Liver (tissue), 9 donors: ENCODE data around the gene C6orf163. TPM values are rescaled to one million over a fixed set of nuclear protein-coding genes. Genes with fewer than 3 reads are reported as not detected.

Experiments used
- DNase-seq: peaks from one replicate; pipeline ENCODE4 v3.0.0-alpha.2; 2017; ENCODE audit warnings: low spot score
- H3K27ac ChIP-seq, 2 donors: one replicate each; pipeline ENCODE4 v1.7.0; 2013; ENCODE audit warnings: inconsistent platforms in 2 of 2, low read length in 2 of 2, control low read depth in 1 of 2, low read depth in 1 of 2, mild to moderate bottlenecking in 1 of 2
- H3K27me3 ChIP-seq, 4 donors: one replicate each; pipeline versions ENCODE4 v1.6.1 to v1.7.0; 2013; ENCODE audit warnings: low read length in 3 of 4, inconsistent platforms in 1 of 4, mild to moderate bottlenecking in 1 of 4, moderate library complexity in 1 of 4; ENCODE audit not compliant: control insufficient read depth in 4 of 4, insufficient read depth in 4 of 4
- H3K36me3 ChIP-seq, 4 donors: one replicate each; pipeline versions ENCODE4 v1.6.1 to v1.7.0; 2013; ENCODE audit warnings: low read length in 3 of 4, mild to moderate bottlenecking in 3 of 4, low read depth in 1 of 4, moderate library complexity in 1 of 4; ENCODE audit not compliant: control insufficient read depth in 4 of 4, insufficient read depth in 3 of 4
- H3K4me1 ChIP-seq, 4 donors: one replicate each; pipeline versions ENCODE4 v1.6.1 to v1.7.0; 2013; ENCODE audit warnings: low read length in 3 of 4, mild to moderate bottlenecking in 3 of 4, moderate library complexity in 1 of 4; ENCODE audit not compliant: control insufficient read depth in 4 of 4, insufficient read depth in 4 of 4
- H3K4me3 ChIP-seq, 3 donors: one replicate each; pipeline versions ENCODE4 v1.6.1 to v1.7.0; 2013; ENCODE audit warnings: low read length in 3 of 3, control low read depth in 1 of 3, low read depth in 1 of 3, mild to moderate bottlenecking in 1 of 3
- H3K9ac ChIP-seq, 2 donors: one replicate each; pipeline ENCODE4 v1.7.0; 2013; ENCODE audit warnings: low read length in 2 of 2, mild to moderate bottlenecking in 2 of 2, moderate library complexity in 2 of 2, control low read depth in 1 of 2, low read depth in 1 of 2
- H3K9me3 ChIP-seq, 4 donors: one replicate each; pipeline versions ENCODE4 v1.6.1 to v1.7.0; 2013; ENCODE audit warnings: low read length in 3 of 4; ENCODE audit not compliant: control insufficient read depth in 4 of 4
- EGR1 ChIP-seq, 2 donors: IDR thresholded peaks; 2 replicates each; pipeline ENCODE4 v1.6.1; 2016 to 2018; ENCODE audit warnings: antibody characterized with exemption in 2 of 2, low read depth in 2 of 2
- FOXA1 ChIP-seq: IDR thresholded peaks from 2 replicates; pipeline ENCODE4 v1.6.1; 2016; ENCODE audit warnings: antibody characterized with exemption
- FOXA2 ChIP-seq: IDR thresholded peaks from 2 replicates; pipeline ENCODE4 v1.6.1; 2016; ENCODE audit warnings: antibody characterized with exemption
- HNF4A ChIP-seq, 2 donors: conservative IDR thresholded peaks; 2 replicates each; pipeline ENCODE4 v1.6.1; 2016; ENCODE audit warnings: antibody characterized with exemption in 2 of 2, mild to moderate bottlenecking in 2 of 2
- HNF4G ChIP-seq: IDR thresholded peaks from 2 replicates; pipeline ENCODE4 v1.6.1; 2016; ENCODE audit warnings: antibody characterized with exemption
- JUND ChIP-seq, 2 donors: IDR thresholded peaks; 2 replicates each; pipeline ENCODE4 v1.6.1; 2016; ENCODE audit warnings: antibody characterized with exemption in 2 of 2
- MAX ChIP-seq: IDR thresholded peaks from 2 replicates; pipeline ENCODE4 v1.6.1; 2016; ENCODE audit warnings: antibody characterized with exemption
- NR2F2 ChIP-seq: IDR thresholded peaks from 2 replicates; pipeline ENCODE4 v1.6.1; 2016; ENCODE audit warnings: antibody characterized with exemption
- RAD21 ChIP-seq, 2 donors: IDR thresholded peaks; 2 replicates each; pipeline ENCODE4 v1.6.1; 2016; ENCODE audit warnings: antibody characterized with exemption in 2 of 2, mild to moderate bottlenecking in 2 of 2
- REST ChIP-seq: IDR thresholded peaks from 2 replicates; pipeline ENCODE4 v1.6.1; 2016; ENCODE audit warnings: antibody characterized with exemption, mild to moderate bottlenecking
- RXRA ChIP-seq, 2 donors: IDR thresholded peaks; 2 replicates each; pipeline ENCODE4 v1.6.1; 2017 to 2018; ENCODE audit warnings: antibody characterized with exemption in 2 of 2, mild to moderate bottlenecking in 1 of 2
- SP1 ChIP-seq: IDR thresholded peaks from 2 replicates; pipeline ENCODE4 v1.6.1; 2018; ENCODE audit warnings: antibody characterized with exemption, mild to moderate bottlenecking
- TAF1 ChIP-seq: conservative IDR thresholded peaks from 2 replicates; pipeline ENCODE4 v1.6.1; 2016; ENCODE audit warnings: antibody characterized with exemption, mild to moderate bottlenecking
- YY1 ChIP-seq: IDR thresholded peaks from 2 replicates; pipeline ENCODE4 v1.6.1; 2016; ENCODE audit warnings: antibody characterized with exemption, mild to moderate bottlenecking
- ZBTB33 ChIP-seq: IDR thresholded peaks from 2 replicates; pipeline ENCODE4 v1.6.1; 2016; ENCODE audit warnings: antibody characterized with exemption
- WGBS: extraction: QIAGEN DNeasy Blood & Tissue Kit; methylation state at CpG from one replicate; pipeline ENCODE4 v1.1.7; 2013; 5-methylcytosine and 5-hydroxymethylcytosine counted together
- polyA plus RNA-seq, 2 donors: library from polyadenylated mRNA; stranded (reverse) in 1 of 2; unstranded in 1 of 2; fragments of 200-250 nt in 1 of 2; fragments of >200 nt in 1 of 2; fragmentation: Nextera tagmentation in 1 of 2; extraction: Ambion mirVana in 1 of 2; gene quantifications; one replicate each; pipeline versions ENCODE4 v1.2.1 to v1.2.3, GENCODE V29; 2013 to 2015
- total RNA-seq, 2 donors: library from RNA; depleted of rRNA; stranded (reverse); fragments of >200 nt; gene quantifications; one replicate each; pipeline ENCODE4 v1.2.3, GENCODE V29; 2014
- TF ChIP-seq, protein P1 (sequence below): IDR thresholded peaks from 2 replicates; pipeline ENCODE4 v1.6.1; 2016; ENCODE audit warnings: antibody characterized with exemption
- TF ChIP-seq, protein P2 (sequence below): fragments of 150-350 bp; IDR thresholded peaks from 2 replicates; pipeline ENCODE4 v1.5.1; 2017; ENCODE audit warnings: improper control_type of control experiment, low read depth, low read length; ENCODE audit not compliant: missing input control
- donor health status: healthy.
- donor health status: healthy.
- donor health status: healthy.
- donor health status: healthy.
- donor health status: healthy.

Gene C6orf163
- total and polyA plus RNA-seq, 4 donors, result 0.09 to 3.0 (median 0.67) TPM

GRCh38 chr6:87308970-87309369, 35.6 kb upstream of the C6orf163 start:
- no peaks in the 10 kb centered on the region for H3K36me3 ChIP-seq
- 79% methylated on average over 4 of the region's 4 CpGs for WGBS
- no peaks in the 10 kb centered on the region for H3K4me1 ChIP-seq
- H3K9me3 ChIP-seq, result no peaks in the 10 kb centered on the region
- no peak overlapping the region for H3K4me3 ChIP-seq
- no peak for DNase-seq
- TF ChIP-seq RAD21 (IDR thresholded peaks at IDR 0.05), result no peak
- no peak for TF ChIP-seq SP1
- TF ChIP-seq RXRA (IDR thresholded peaks at IDR 0.05), result no peak
- no peak for TF ChIP-seq MAX
- TF ChIP-seq, protein P1, sequence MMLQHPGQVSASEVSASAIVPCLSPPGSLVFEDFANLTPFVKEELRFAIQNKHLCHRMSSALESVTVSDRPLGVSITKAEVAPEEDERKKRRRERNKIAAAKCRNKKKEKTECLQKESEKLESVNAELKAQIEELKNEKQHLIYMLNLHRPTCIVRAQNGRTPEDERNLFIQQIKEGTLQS, result no peak
- no peak for TF ChIP-seq YY1
- TF ChIP-seq, protein P2, sequence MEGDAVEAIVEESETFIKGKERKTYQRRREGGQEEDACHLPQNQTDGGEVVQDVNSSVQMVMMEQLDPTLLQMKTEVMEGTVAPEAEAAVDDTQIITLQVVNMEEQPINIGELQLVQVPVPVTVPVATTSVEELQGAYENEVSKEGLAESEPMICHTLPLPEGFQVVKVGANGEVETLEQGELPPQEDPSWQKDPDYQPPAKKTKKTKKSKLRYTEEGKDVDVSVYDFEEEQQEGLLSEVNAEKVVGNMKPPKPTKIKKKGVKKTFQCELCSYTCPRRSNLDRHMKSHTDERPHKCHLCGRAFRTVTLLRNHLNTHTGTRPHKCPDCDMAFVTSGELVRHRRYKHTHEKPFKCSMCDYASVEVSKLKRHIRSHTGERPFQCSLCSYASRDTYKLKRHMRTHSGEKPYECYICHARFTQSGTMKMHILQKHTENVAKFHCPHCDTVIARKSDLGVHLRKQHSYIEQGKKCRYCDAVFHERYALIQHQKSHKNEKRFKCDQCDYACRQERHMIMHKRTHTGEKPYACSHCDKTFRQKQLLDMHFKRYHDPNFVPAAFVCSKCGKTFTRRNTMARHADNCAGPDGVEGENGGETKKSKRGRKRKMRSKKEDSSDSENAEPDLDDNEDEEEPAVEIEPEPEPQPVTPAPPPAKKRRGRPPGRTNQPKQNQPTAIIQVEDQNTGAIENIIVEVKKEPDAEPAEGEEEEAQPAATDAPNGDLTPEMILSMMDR, result no peak
- TF ChIP-seq FOXA2, result no peak
- TF ChIP-seq HNF4A (conservative IDR thresholded peaks at IDR 0.05), result no peak
- no peak for TF ChIP-seq HNF4G
- no peak for TF ChIP-seq REST
- TF ChIP-seq FOXA1, result no peak
- no peak for TF ChIP-seq JUND (IDR thresholded peaks at IDR 0.05)
- no peak for TF ChIP-seq ZBTB33
- no peak for TF ChIP-seq EGR1 (IDR thresholded peaks at IDR 0.05; ENCODE audit: low read depth in 2 of 2)
- peaks cover 0 to 4% (median 0%) of the 10 kb centered on the region in 4 donors for H3K27me3 ChIP-seq
- no peak overlapping the region for H3K27ac ChIP-seq
- no peak overlapping the region for H3K9ac ChIP-seq

DNA sequence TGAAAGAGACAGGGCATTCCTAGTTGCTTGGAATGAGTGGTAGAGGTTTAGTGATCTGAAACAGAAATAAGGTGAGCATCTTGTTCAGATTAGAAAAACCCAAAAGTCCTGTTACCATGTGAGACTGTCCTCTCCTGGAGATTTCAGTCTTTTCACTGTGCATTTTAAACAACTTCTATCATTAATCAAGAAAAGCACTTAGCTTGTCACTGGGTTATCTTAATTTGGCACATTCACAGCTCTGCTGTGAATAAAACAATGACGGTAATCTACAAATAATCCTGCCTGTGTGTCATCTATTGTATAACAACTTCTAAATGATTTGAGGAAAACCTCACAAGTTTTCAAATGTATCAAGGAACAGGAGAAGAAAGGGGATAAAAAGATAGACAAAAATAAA, 31.8 kb upstream of the C6orf163 start:
- H3K27me3 ChIP-seq, result peaks cover 0 to 10% (median 0%) of the 10 kb centered on the region in 4 donors
- H3K9me3 ChIP-seq, result no peaks in the 10 kb centered on the region
- H3K36me3 ChIP-seq, result no peaks in the 10 kb centered on the region
- 40% methylated on average over 1 of the region's 1 CpG for WGBS
- H3K9ac ChIP-seq, result no peak overlapping the region
- TF ChIP-seq HNF4A (conservative IDR thresholded peaks at IDR 0.05) (no peak), RAD21 (IDR thresholded peaks at IDR 0.05) (no peak), ZBTB33 (no peak), JUND (IDR thresholded peaks at IDR 0.05) (no peak), RXRA (IDR thresholded peaks at IDR 0.05) (no peak), FOXA2 (no peak), HNF4G (no peak), TAF1 (no peak), NR2F2 (no peak), EGR1 (IDR thresholded peaks at IDR 0.05; ENCODE audit: low read depth in 2 of 2) (no peak)
- TF ChIP-seq, protein P1, result no peak
- TF ChIP-seq, protein P2, result no peak
- H3K4me3 ChIP-seq, result no peak overlapping the region
- DNase-seq, result no peak
- H3K27ac ChIP-seq, result no peak overlapping the region
- H3K4me1 ChIP-seq, result no peaks in the 10 kb centered on the region
